Cardiac ventricle fibroblast (primary cell): ENCODE results near the gene TPI1. TPM values are rescaled to one million over a fixed set of nuclear protein-coding genes. Genes with fewer than 3 reads are reported as not detected.

Experiments
- total RNA-seq: library from RNA; depleted of rRNA; stranded (reverse); fragments of >200 nt; gene quantifications from 2 replicates; pipeline ENCODE4 v1.2.3, GENCODE V29; 2015

Gene TPI1
- total RNA-seq: 800 and 891 TPM in 2 replicates

GRCh38 chr12:6867413-6868210 lies at the start of gene TPI1:
Gene TPI1, plus strand, starts transcription at chr12:6867531. Its CDS starts 36 bp downstream, at chr12:6867567.

GRCh38 chr12:6821591-6822425 lies 45.5 kb upstream of the TPI1 start, which contains the start of gene GPR162:
Gene GPR162, plus strand, starts transcription at chr12:6821821. Its CDS starts 2,078 bp downstream, at chr12:6823899.

GRCh38 chr12:6827982-6828780 lies 39.1 kb upstream of the TPI1 start, which contains the start of gene P3H3:
Gene P3H3, plus strand, starts transcription at chr12:6828407. Its CDS starts 34 bp downstream, at chr12:6828441.

GRCh38 chr12:6840761-6841515 lies 26.4 kb upstream of the TPI1 start, which contains the start of gene GNB3:
Gene GNB3, plus strand, starts transcription at chr12:6840925. Its CDS starts 363 bp downstream, at chr12:6841288.

GRCh38 chr12:6851153-6851920 lies 16.0 kb upstream of the TPI1 start, which contains the start of gene CDCA3:
Gene CDCA3, minus strand, starts transcription at chr12:6851286. Its CDS starts 334 bp downstream, at chr12:6850952.

GRCh38 chr12:6851921-6852650 lies 15.2 kb upstream of the TPI1 start, which contains the start of gene USP5:
Gene USP5, plus strand, starts transcription at chr12:6852150. Its CDS starts 30 bp downstream, at chr12:6852180.

GRCh38 chr12:6873094-6874014 lies 6.0 kb downstream of the TPI1 start, which contains the start of gene SPSB2:
Gene SPSB2, minus strand, starts transcription at chr12:6873303. Its CDS starts 402 bp downstream, at chr12:6872901.

GRCh38 chr12:6904280-6905276 lies 37.2 kb downstream of the TPI1 start, which contains the start of gene LRRC23:
Gene LRRC23, plus strand, starts transcription at chr12:6904822. Its CDS starts 812 bp downstream, at chr12:6905634.

GRCh38 chr12:6914246-6914946 lies 47.1 kb downstream of the TPI1 start, which contains the start of gene ENO2:
Gene ENO2, plus strand, starts transcription at chr12:6914580. Its CDS starts 1,253 bp downstream, at chr12:6915833.

Other genes with a start within 250 kb of the TPI1 start
- gene LPAR5, start 231.6 kb upstream of the TPI1 start, total RNA-seq: not detected in 2 replicates
- gene ACRBP, start 220.1 kb upstream of the TPI1 start, total RNA-seq: 0.10 and 0.31 TPM in 2 replicates
- gene ING4, start 204.4 kb upstream of the TPI1 start, total RNA-seq: 39.3 TPM in 2 replicates
- gene ZNF384, start 178.2 kb upstream of the TPI1 start, total RNA-seq: 20.0 and 20.5 TPM in 2 replicates
- not detected in 2 replicates for gene PIANP, start 166.7 kb upstream of the TPI1 start, total RNA-seq
- 74.9 and 87.5 TPM in 2 replicates for gene COPS7A, start 143.5 kb upstream of the TPI1 start, total RNA-seq
- gene MLF2, start 114.4 kb upstream of the TPI1 start, total RNA-seq: 124 and 127 TPM in 2 replicates
- gene PTMS, start 101.2 kb upstream of the TPI1 start, total RNA-seq: 203 and 226 TPM in 2 replicates
- 0.06 and 0.10 TPM in 2 replicates for gene LAG3, start 95.0 kb upstream of the TPI1 start, total RNA-seq
- gene CD4, start 78.0 kb upstream of the TPI1 start, total RNA-seq: 0.49 and 0.75 TPM in 2 replicates
- 1.0 and 2.2 TPM in 2 replicates for gene GPR162, start 45.7 kb upstream of the TPI1 start, total RNA-seq
- gene P3H3, start 39.1 kb upstream of the TPI1 start, total RNA-seq: 66.9 and 86.2 TPM in 2 replicates
- 0.20 and 2.4 TPM in 2 replicates for gene GNB3, start 26.6 kb upstream of the TPI1 start, total RNA-seq
- gene CDCA3, start 16.2 kb upstream of the TPI1 start, total RNA-seq: 0.88 and 1.8 TPM in 2 replicates
- gene USP5, start 15.4 kb upstream of the TPI1 start, total RNA-seq: 43.2 and 48.2 TPM in 2 replicates
- gene SPSB2, start 5.8 kb downstream of the TPI1 start, total RNA-seq: 8.2 and 8.3 TPM in 2 replicates
- gene LRRC23, start 37.3 kb downstream of the TPI1 start, total RNA-seq: 7.3 and 16.7 TPM in 2 replicates
- 11.4 and 13.7 TPM in 2 replicates for gene ENO2, start 47.0 kb downstream of the TPI1 start, total RNA-seq
- 74.3 and 74.9 TPM in 2 replicates for gene ATN1, start 60.4 kb downstream of the TPI1 start, total RNA-seq
- not detected in 2 replicates for gene RNU7-1, start 76.3 kb downstream of the TPI1 start, total RNA-seq
- 335 and 341 TPM in 2 replicates for gene C12orf57, start 76.5 kb downstream of the TPI1 start, total RNA-seq
- gene PTPN6, start 83.8 kb downstream of the TPI1 start, total RNA-seq: 0.20 TPM in 1 of 2 replicates, not detected in the other
- 189 and 216 TPM in 2 replicates for gene PHB2, start 103.1 kb downstream of the TPI1 start, total RNA-seq
- gene EMG1, start 103.4 kb downstream of the TPI1 start, total RNA-seq: 20.2 and 22.3 TPM in 2 replicates
- 32.1 and 35.9 TPM in 2 replicates for gene LPCAT3, start 150.9 kb downstream of the TPI1 start, total RNA-seq
- 537 and 545 TPM in 2 replicates for gene C1S, start 193.2 kb downstream of the TPI1 start, total RNA-seq
- gene C1R, start 224.9 kb downstream of the TPI1 start, total RNA-seq: 903 and 1,151 TPM in 2 replicates
- 96.4 and 105 TPM in 2 replicates for gene C1RL, start 241.7 kb downstream of the TPI1 start, total RNA-seq